Measurements from ENCODE around the gene PATJ. TPM values are rescaled to one million over a fixed set of nuclear protein-coding genes. Genes with fewer than 3 reads are reported as not detected.

Gene PATJ
- total and polyA plus RNA-seq, 2 experiments from 2014 or later = 20.0 to 44.8 TPM

DNA sequence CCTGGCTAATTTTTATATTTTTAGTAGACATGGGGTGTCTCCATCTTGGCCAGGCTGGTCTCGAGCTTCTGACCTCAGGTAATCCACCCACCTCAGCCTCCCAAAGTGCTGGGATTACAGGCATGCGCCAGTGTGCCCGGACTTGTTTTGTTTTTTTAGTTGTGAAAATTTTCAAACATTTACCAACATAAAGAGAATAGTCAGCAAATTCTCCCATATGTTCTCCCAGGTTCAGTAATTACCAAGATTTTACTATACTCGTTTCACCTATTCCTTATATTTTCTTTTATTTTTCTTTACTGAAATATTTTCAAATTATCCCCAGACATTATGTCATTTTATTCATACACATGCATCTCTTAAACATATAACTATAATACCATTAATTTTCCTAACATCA is 234.3 kb downstream of the PATJ start:
- Histone ChIP-seq H3K27ac (no peak overlapping the region), H3K36me3 (replicated peaks; ENCODE audit: insufficient read depth, low read depth) (no peaks in the 10 kb centered on the region), H3K4me2 (no peak overlapping the region), H3K9me2 (replicated peaks; ENCODE audit: insufficient read depth) (no peaks in the 10 kb centered on the region), H4K20me1 (ENCODE audit: insufficient read depth, poor library complexity, severe bottlenecking) (no peaks in the 10 kb centered on the region), H3K79me2 (no peaks in the 10 kb centered on the region), H3K4me3 (no peak overlapping the region), H3K4me1 (ENCODE audit: insufficient read depth) (no peaks in the 10 kb centered on the region), H3K27me3 (no peaks in the 10 kb centered on the region), H2AFZ (no peak overlapping the region), H3K9me3 (ENCODE audit: low read depth) (no peaks in the 10 kb centered on the region)
- DNase-seq (ENCODE audit: low spot score) = no peak
- no peak for TF ChIP-seq EZH2 (IDR thresholded peaks at IDR 0.05; ENCODE audit: borderline replicate concordance)
- TF ChIP-seq, protein P1, sequence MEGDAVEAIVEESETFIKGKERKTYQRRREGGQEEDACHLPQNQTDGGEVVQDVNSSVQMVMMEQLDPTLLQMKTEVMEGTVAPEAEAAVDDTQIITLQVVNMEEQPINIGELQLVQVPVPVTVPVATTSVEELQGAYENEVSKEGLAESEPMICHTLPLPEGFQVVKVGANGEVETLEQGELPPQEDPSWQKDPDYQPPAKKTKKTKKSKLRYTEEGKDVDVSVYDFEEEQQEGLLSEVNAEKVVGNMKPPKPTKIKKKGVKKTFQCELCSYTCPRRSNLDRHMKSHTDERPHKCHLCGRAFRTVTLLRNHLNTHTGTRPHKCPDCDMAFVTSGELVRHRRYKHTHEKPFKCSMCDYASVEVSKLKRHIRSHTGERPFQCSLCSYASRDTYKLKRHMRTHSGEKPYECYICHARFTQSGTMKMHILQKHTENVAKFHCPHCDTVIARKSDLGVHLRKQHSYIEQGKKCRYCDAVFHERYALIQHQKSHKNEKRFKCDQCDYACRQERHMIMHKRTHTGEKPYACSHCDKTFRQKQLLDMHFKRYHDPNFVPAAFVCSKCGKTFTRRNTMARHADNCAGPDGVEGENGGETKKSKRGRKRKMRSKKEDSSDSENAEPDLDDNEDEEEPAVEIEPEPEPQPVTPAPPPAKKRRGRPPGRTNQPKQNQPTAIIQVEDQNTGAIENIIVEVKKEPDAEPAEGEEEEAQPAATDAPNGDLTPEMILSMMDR (IDR thresholded peaks at IDR 0.05; ENCODE audit: poor library complexity) = no peak
- TF ChIP-seq EZH2phosphoT487 (IDR thresholded peaks at IDR 0.05; ENCODE audit: low read depth, severe bottlenecking, unreplicated experiment) = no peak
- 99% methylated on average over 4 of the region's 4 CpGs for WGBS (ENCODE audit: low lambda C conversion rate, missing lambda C conversion rate)

DNA sequence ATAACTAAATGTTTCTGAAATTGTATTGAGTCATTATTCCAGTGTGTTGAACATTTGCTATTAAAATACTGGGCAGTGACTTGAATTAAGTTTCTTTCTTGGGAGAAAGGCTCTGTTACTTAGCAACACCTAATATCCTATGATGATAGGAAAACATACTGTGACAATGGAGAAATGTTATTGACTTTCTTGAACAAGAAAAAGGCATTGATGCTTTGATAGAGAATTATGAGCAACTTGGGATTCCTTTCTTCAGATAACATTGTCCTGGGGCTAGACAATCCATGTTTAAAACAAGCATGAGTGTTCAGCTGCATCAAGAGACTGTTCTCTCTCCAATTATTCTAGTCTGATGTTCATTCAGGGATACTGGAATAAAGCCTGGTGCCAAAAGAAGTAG is 236.5 kb downstream of the PATJ start:
- Histone ChIP-seq H3K36me3 (replicated peaks; ENCODE audit: insufficient read depth, low read depth) (no peaks in the 10 kb centered on the region), H3K4me3 (no peak overlapping the region), H3K27me3 (no peaks in the 10 kb centered on the region), H3K4me1 (ENCODE audit: insufficient read depth) (no peaks in the 10 kb centered on the region), H4K20me1 (ENCODE audit: insufficient read depth, poor library complexity, severe bottlenecking) (no peaks in the 10 kb centered on the region), H3K4me2 (no peak overlapping the region), H3K27ac (no peak overlapping the region), H3K9me3 (ENCODE audit: low read depth) (no peaks in the 10 kb centered on the region), H2AFZ (no peak overlapping the region), H3K79me2 (no peaks in the 10 kb centered on the region), H3K9me2 (replicated peaks; ENCODE audit: insufficient read depth) (no peaks in the 10 kb centered on the region)
- DNase-seq (ENCODE audit: low spot score) = no peak
- TF ChIP-seq EZH2phosphoT487 (IDR thresholded peaks at IDR 0.05; ENCODE audit: low read depth, severe bottlenecking, unreplicated experiment) = no peak
- no peak for TF ChIP-seq EZH2 (IDR thresholded peaks at IDR 0.05; ENCODE audit: borderline replicate concordance)
- TF ChIP-seq, protein P1 (IDR thresholded peaks at IDR 0.05; ENCODE audit: poor library complexity) = no peak

DNA sequence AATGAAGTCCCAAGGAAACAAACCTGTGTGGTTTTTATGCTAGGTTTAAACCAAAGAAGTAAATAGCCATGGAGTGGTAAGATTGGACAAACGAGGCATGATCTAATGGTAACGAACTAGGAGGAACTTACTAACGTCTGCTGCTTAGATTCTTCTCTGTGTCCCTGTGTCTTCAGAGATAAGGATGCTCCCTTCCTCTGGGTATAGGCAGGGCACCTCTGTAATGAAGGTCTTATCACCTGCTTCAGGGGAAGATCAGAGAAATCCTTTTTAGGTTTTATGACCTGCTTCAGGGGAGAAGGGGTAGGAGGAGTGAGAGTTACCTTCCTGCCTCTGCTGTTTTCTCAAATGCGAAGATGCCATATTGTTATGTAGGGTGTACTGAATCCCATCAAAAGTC is 237.4 kb downstream of the PATJ start:
- no peak overlapping the region for H2AFZ ChIP-seq
- 77% methylated on average over 4 of the region's 4 CpGs for WGBS (ENCODE audit: low lambda C conversion rate, missing lambda C conversion rate)
- no peak overlapping the region for H3K27ac ChIP-seq
- DNase-seq (ENCODE audit: low spot score) = no peak
- no peak overlapping the region for H3K4me2 ChIP-seq
- H3K9me3 ChIP-seq (ENCODE audit: low read depth) = no peaks in the 10 kb centered on the region
- TF ChIP-seq EZH2phosphoT487 (IDR thresholded peaks at IDR 0.05; ENCODE audit: low read depth, severe bottlenecking, unreplicated experiment) = no peak
- no peak for TF ChIP-seq EZH2 (IDR thresholded peaks at IDR 0.05; ENCODE audit: borderline replicate concordance)
- TF ChIP-seq, protein P1 (IDR thresholded peaks at IDR 0.05; ENCODE audit: poor library complexity) = no peak
- no peaks in the 10 kb centered on the region for H3K36me3 ChIP-seq (replicated peaks; ENCODE audit: insufficient read depth, low read depth)
- H3K9me2 ChIP-seq (replicated peaks; ENCODE audit: insufficient read depth) = no peaks in the 10 kb centered on the region
- no peaks in the 10 kb centered on the region for H3K27me3 ChIP-seq
- H4K20me1 ChIP-seq (ENCODE audit: insufficient read depth, poor library complexity, severe bottlenecking) = no peaks in the 10 kb centered on the region
- H3K4me3 ChIP-seq = no peak overlapping the region
- H3K4me1 ChIP-seq (ENCODE audit: insufficient read depth) = no peaks in the 10 kb centered on the region
- H3K79me2 ChIP-seq = no peaks in the 10 kb centered on the region

DNA sequence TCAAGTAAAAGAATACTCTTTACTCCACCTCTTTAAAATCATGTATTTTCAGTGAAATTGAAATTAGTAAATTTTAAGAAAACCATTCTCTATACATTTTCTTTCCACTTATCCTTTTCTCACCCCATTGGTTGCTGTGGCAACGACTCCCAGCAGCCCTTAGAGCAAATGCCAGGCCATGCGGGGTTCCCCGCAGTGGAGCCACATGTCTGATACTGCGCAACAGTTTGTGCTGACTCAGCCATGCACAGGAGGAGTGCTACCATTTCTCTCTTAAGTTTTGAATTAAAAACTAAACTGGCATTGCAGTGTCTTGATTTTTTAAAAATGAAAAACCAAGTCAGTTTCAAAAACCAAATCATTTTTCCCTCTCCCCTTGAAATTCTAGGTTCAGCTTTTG is 238.3 kb downstream of the PATJ start:
- Histone ChIP-seq H3K36me3 (replicated peaks; ENCODE audit: insufficient read depth, low read depth) (no peaks in the 10 kb centered on the region), H3K4me1 (ENCODE audit: insufficient read depth) (no peaks in the 10 kb centered on the region), H3K9me2 (replicated peaks; ENCODE audit: insufficient read depth) (no peaks in the 10 kb centered on the region), H3K4me3 (no peak overlapping the region), H3K79me2 (no peaks in the 10 kb centered on the region), H2AFZ (no peak overlapping the region), H4K20me1 (ENCODE audit: insufficient read depth, poor library complexity, severe bottlenecking) (no peaks in the 10 kb centered on the region), H3K4me2 (no peak overlapping the region), H3K27ac (no peak overlapping the region), H3K27me3 (no peaks in the 10 kb centered on the region), H3K9me3 (ENCODE audit: low read depth) (no peaks in the 10 kb centered on the region)
- DNase-seq (ENCODE audit: low spot score) = no peak
- 76% methylated on average over 4 of the region's 4 CpGs for WGBS (ENCODE audit: low lambda C conversion rate, missing lambda C conversion rate)
- TF ChIP-seq EZH2 (IDR thresholded peaks at IDR 0.05; ENCODE audit: borderline replicate concordance) = no peak
- TF ChIP-seq EZH2phosphoT487 (IDR thresholded peaks at IDR 0.05; ENCODE audit: low read depth, severe bottlenecking, unreplicated experiment) = no peak
- TF ChIP-seq, protein P1 (IDR thresholded peaks at IDR 0.05; ENCODE audit: poor library complexity) = no peak

Measured in hepatocyte (in vitro differentiated cells).